Fibroblast of villous mesenchyme (primary cell): ENCODE data around the gene NAA30. TPM values are rescaled to one million over a fixed set of nuclear protein-coding genes. Genes with fewer than 3 reads are reported as not detected.
"Not testable (repeated sequence)": the region's sequence is repeated elsewhere in the genome, so short reads cannot be mapped to it uniquely, and the experiment has no call there.

Experiments
- DNase-seq: peaks from one replicate; pipeline ENCODE4 v3.0.0-alpha.2; 2010; ENCODE audit warnings: low read depth
- H3K4me3 ChIP-seq: 2 replicates; pipeline ENCODE4 v1.5.1; 2011; ENCODE audit warnings: low read depth, mild to moderate bottlenecking, low read length
- CTCF ChIP-seq: IDR thresholded peaks from 2 replicates; pipeline ENCODE4 v1.5.1; 2012; ENCODE audit warnings: low read depth, mild to moderate bottlenecking, low read length; ENCODE audit not compliant: insufficient read depth
- total RNA-seq: library from RNA; depleted of rRNA; stranded (reverse); fragments of >200 nt; gene quantifications from 2 replicates; pipeline ENCODE4 v1.2.3, GENCODE V29; 2012

Gene NAA30
- total RNA-seq: 16.1 and 27.2 TPM in 2 replicates

- H3K4me3 ChIP-seq: peak within 1 kb of the TSS; percentile 80
- TF ChIP-seq CTCF: no peak
These were observed at the start of gene NAA30 for GRCh38 chr14:57390037-57390805. Gene NAA30, plus strand, starts transcription at chr14:57390586. Its CDS starts 372 bp downstream, at chr14:57390958.

GRCh38 chr14:57343545-57344297, 46.7 kb upstream of the NAA30 start:
- DNase-seq: not testable (repeated sequence)
- H3K4me3 ChIP-seq: peak overlapping the region; percentile 40

More at GRCh38 chr14:57390037-57390805, at the start of gene NAA30:
- peak; percentile 92 for DNase-seq

GRCh38 chr14:57345106-57345505, 45.3 kb upstream of the NAA30 start:
- no peak overlapping the region for H3K4me3 ChIP-seq
- no peak for TF ChIP-seq CTCF
- no peak for DNase-seq

- DNase-seq: no peak
- H3K4me3 ChIP-seq: no peak overlapping the region
- TF ChIP-seq CTCF: no peak
These were observed 43.6 kb upstream of the NAA30 start for GRCh38 chr14:57346741-57347140.

GRCh38 chr14:57352396-57353170, 37.8 kb upstream of the NAA30 start:
- DNase-seq: no peak
- no peak overlapping the region for H3K4me3 ChIP-seq
- TF ChIP-seq CTCF: no peak

GRCh38 chr14:57355081-57355800, 35.1 kb upstream of the NAA30 start:
- no peak for TF ChIP-seq CTCF
- DNase-seq: no peak
- H3K4me3 ChIP-seq: no peak overlapping the region
